Measurements from ENCODE around the gene GABBR2. TPM values are rescaled to one million over a fixed set of nuclear protein-coding genes. Genes with fewer than 3 reads are reported as not detected.

GABBR2 gene
- total RNA-seq, 1 donor from 2014 or later, result 116 TPM

DNA sequence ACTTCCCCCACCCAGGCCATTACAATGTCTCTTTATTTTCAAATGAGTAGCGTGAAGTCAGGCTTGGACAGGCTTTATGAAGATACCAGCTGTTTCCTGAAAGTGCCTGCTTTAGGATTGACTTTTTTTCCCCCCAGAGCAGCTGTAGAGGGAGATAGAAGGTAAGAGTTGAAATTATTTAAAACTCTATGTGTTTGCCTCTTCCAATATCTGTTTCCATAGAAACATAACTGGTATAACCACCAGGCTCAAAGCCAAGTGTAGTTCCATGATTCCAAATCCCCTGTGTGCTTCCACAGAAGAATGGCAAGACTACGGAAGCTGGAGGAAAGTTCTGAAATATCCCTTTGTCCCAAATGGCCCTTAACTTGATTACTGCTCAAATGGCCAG, 365.9 kb downstream of the GABBR2 start:
- Mint-ChIP-seq H3K27me3 (ENCODE audit: unreplicated experiment) (peaks cover 9% of the 10 kb centered on the region), H3K4me3 (ENCODE audit: unreplicated experiment) (peak overlapping the region; percentile 8), H3K9me3 (ENCODE audit: unreplicated experiment) (peaks cover 13% of the 10 kb centered on the region), H3K36me3 (ENCODE audit: unreplicated experiment) (peaks cover 15% of the 10 kb centered on the region), H3K27ac (ENCODE audit: unreplicated experiment) (no peak overlapping the region), H3K4me1 (ENCODE audit: low read depth, unreplicated experiment) (peaks cover 26% of the 10 kb centered on the region)
- TF ChIP-seq, protein P1, sequence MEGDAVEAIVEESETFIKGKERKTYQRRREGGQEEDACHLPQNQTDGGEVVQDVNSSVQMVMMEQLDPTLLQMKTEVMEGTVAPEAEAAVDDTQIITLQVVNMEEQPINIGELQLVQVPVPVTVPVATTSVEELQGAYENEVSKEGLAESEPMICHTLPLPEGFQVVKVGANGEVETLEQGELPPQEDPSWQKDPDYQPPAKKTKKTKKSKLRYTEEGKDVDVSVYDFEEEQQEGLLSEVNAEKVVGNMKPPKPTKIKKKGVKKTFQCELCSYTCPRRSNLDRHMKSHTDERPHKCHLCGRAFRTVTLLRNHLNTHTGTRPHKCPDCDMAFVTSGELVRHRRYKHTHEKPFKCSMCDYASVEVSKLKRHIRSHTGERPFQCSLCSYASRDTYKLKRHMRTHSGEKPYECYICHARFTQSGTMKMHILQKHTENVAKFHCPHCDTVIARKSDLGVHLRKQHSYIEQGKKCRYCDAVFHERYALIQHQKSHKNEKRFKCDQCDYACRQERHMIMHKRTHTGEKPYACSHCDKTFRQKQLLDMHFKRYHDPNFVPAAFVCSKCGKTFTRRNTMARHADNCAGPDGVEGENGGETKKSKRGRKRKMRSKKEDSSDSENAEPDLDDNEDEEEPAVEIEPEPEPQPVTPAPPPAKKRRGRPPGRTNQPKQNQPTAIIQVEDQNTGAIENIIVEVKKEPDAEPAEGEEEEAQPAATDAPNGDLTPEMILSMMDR (IDR thresholded peaks at IDR 0.05; ENCODE audit: partially characterized antibody, unreplicated experiment), result no peak
- no peak for DNase-seq

DNA sequence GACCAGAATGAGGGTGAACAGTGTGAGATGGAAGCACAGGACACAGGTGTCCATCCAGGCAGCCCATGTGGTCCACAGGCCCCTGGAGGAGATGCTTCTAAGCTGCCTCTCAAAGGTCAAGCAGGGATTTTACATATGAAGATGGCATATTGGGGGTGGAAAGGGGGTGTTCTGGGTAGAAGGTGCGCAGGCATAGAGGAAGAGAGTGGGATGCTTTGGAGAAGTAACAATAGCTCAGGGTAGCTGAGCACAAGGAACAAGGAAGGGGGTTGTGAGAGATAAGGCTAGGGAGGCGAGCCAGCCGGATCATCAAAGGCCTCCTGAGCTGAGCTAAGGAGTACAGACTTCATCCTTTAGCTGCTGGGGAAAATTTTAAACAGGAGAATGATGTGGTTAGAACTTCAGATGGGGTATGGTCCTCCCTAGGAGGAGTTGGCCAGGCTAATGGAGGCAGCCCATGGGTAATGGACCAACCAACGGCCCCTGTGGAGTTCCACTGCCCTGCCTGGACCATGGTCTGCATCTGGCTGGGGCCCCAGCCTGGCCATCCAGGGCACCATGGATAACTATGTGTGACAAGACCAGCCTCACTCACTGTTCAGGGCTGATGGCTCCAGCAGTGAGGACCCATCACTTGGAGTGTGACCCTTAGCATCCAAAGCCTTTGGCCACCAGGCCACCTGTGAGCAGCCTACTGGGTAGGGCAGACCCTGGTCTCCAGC, 366.5 kb downstream of the GABBR2 start:
- H3K4me1 Mint-ChIP-seq (ENCODE audit: low read depth, unreplicated experiment), result peaks cover 26% of the 10 kb centered on the region
- peak overlapping the region; percentile 88 for H3K27ac Mint-ChIP-seq (ENCODE audit: unreplicated experiment)
- H3K9me3 Mint-ChIP-seq (ENCODE audit: unreplicated experiment), result peaks cover 13% of the 10 kb centered on the region
- peaks cover 9% of the 10 kb centered on the region for H3K27me3 Mint-ChIP-seq (ENCODE audit: unreplicated experiment)
- H3K4me3 Mint-ChIP-seq (ENCODE audit: unreplicated experiment), result peak overlapping the region; percentile 10
- TF ChIP-seq, protein P1 (IDR thresholded peaks at IDR 0.05; ENCODE audit: partially characterized antibody, unreplicated experiment), result no peak
- peaks cover 15% of the 10 kb centered on the region for H3K36me3 Mint-ChIP-seq (ENCODE audit: unreplicated experiment)
- no peak for DNase-seq

DNA sequence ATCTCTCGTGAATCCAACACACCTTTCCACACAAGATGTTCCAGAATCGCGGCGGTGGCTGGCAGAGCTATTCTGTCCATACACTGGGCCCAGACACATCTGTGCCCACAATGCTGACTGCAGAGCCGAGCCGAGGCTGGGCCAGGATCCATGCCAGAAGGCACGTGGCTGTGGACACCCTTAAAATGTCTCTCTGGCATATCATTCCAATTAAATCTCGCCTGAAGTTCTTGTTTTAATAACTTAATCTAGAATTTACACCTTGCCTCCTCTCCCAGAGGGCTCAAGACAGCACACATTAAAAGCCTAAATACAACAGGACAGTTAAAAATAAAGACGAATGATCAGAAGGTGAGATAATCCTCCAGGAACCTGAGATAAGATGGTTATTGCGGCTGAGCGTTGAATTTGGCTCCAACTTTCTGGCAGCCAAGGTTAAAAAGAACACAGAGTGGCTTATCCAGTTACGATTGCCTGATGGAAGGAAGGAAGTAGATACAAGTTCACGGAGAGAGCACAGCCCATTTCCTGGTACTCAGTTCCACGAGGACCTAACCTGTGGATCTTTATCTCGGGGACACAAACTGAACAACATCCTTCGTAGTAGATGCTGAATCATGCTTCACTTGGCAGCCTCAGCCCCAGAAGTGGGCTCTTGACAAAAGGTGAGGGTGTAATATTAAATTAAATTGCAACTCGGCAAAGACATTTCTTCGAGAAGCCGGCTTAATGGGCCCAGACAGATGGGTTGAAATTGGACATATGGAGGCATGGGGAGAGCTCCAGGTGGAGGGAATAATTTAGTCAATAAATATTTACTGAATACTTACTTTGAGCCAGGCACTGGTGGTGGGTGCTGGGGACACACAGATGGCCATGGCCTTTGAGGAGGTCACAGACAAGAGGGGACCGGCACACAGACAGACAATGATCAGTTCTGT, 367.3 kb downstream of the GABBR2 start:
- peaks cover 26% of the 10 kb centered on the region for H3K4me1 Mint-ChIP-seq (ENCODE audit: low read depth, unreplicated experiment)
- TF ChIP-seq, protein P1 (IDR thresholded peaks at IDR 0.05; ENCODE audit: partially characterized antibody, unreplicated experiment), result no peak
- H3K4me3 Mint-ChIP-seq (ENCODE audit: unreplicated experiment), result peak overlapping the region; percentile 26
- peaks cover 15% of the 10 kb centered on the region for H3K36me3 Mint-ChIP-seq (ENCODE audit: unreplicated experiment)
- H3K27ac Mint-ChIP-seq (ENCODE audit: unreplicated experiment), result peak overlapping the region; percentile 88
- H3K27me3 Mint-ChIP-seq (ENCODE audit: unreplicated experiment), result peaks cover 9% of the 10 kb centered on the region
- no peak for DNase-seq
- H3K9me3 Mint-ChIP-seq (ENCODE audit: unreplicated experiment), result peaks cover 13% of the 10 kb centered on the region

DNA sequence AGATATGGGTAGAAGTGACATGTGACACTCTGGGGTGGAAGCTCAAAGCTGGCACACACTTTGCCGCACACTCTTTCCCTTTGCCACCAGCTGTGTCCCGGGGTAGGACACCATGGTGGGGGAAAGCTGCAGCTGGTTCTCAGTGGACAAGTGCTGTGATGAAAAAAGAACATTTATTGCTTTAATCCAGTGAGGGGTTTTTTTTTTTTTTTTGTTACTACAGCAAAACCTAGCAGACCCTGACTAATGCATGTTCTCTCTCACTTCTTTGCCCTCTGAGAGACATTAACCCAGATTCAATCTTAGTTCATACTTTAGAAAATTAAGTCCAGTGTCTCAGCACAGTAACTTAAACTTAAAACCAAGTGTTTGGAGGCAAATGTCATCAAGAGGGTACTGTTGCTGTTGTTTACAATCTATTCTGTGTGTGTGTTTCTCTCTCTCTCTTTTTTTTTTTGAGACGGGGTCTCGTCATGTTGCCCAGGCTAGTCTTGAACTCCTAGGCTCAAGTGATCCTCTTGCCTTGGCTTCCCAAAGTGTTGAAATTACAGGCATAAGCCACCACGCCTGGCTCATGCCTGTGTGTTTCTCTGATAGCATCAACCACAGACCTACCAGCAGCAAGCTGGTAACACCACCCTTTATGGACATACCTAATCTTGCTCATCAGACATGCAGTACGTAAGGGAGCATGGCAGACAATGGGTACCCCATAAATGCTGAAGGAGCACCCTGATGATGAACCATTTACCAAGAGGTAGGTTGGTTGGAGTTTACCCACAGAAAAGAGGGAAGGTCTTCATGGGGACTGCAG, 368.5 kb downstream of the GABBR2 start:
- no peak for DNase-seq
- Mint-ChIP-seq H3K36me3 (ENCODE audit: unreplicated experiment) (peaks cover 20% of the 10 kb centered on the region), H3K27me3 (ENCODE audit: unreplicated experiment) (peaks cover 9% of the 10 kb centered on the region), H3K9me3 (ENCODE audit: unreplicated experiment) (peaks cover 13% of the 10 kb centered on the region), H3K27ac (ENCODE audit: unreplicated experiment) (no peak overlapping the region), H3K4me3 (ENCODE audit: unreplicated experiment) (no peak overlapping the region), H3K4me1 (ENCODE audit: low read depth, unreplicated experiment) (peaks cover 22% of the 10 kb centered on the region)
- TF ChIP-seq, protein P1 (IDR thresholded peaks at IDR 0.05; ENCODE audit: partially characterized antibody, unreplicated experiment), result no peak
